OCI-LY7 (cell line): ENCODE results near the gene MSANTD1. TPM values are rescaled to one million over a fixed set of nuclear protein-coding genes. Genes with fewer than 3 reads are reported as not detected.

Experiments
- BruUV-seq: library from RNA; stranded (reverse); fragments of 400-500 nt; replicated peaks from 2 replicates; lab custom pipeline; 2021; lab: Mats Ljungman, UMichigan
- CTCF ChIA-PET: fragments of 300-600 bp; sonication (Branson Sonifier 250); formaldehyde crosslinking; loops from one replicate; lab custom pipeline; 2022; ENCODE audit warnings: antibody characterized with exemption; ENCODE audit not compliant: unreplicated experiment; lab: Charles Lee
- POLR2A ChIA-PET: fragments of 300-600 bp; sonication (Branson Sonifier 250); formaldehyde crosslinking; loops from one replicate; lab custom pipeline; 2022; ENCODE audit warnings: antibody characterized with exemption; lab: Charles Lee
- DNase-seq: peaks from one replicate; pipeline ENCODE4 v3.0.0-alpha.2; 2015; ENCODE audit warnings: low spot score
- H2AFZ ChIP-seq: fragments of 200-600 bp; sonication (generic), shearing (Covaris generic); 2 replicates; pipeline ENCODE4 v1.6.1; 2014; ENCODE audit warnings: mild to moderate bottlenecking, antibody characterized with exemption, low read length, moderate library complexity
- H3K27ac ChIP-seq: fragments of 200-600 bp; sonication (generic); 2 replicates; pipeline ENCODE4 v1.5.1; 2014; ENCODE audit warnings: mixed run types, low read depth, mild to moderate bottlenecking, moderate library complexity, low read length, inconsistent platforms; ENCODE audit not compliant: poor library complexity, severe bottlenecking
- H3K36me3 ChIP-seq: fragments of 200-600 bp; sonication (generic); 2 replicates; pipeline ENCODE4 v1.6.1; 2014; ENCODE audit warnings: mild to moderate bottlenecking, antibody characterized with exemption, low read length, moderate library complexity, mixed read lengths; ENCODE audit not compliant: insufficient read depth
- H3K4me1 ChIP-seq: fragments of 200-600 bp; sonication (generic); 2 replicates; pipeline ENCODE4 v1.5.1; 2014; ENCODE audit warnings: mild to moderate bottlenecking, low read length; ENCODE audit not compliant: insufficient read depth, poor library complexity, severe bottlenecking
- H3K4me2 ChIP-seq: fragments of 200-600 bp; sonication (generic); 2 replicates; pipeline ENCODE4 v1.6.1; 2014; ENCODE audit warnings: mild to moderate bottlenecking, low read length
- H3K4me3 ChIP-seq: fragments of 200-600 bp; sonication (generic); 2 replicates; pipeline ENCODE4 v1.5.1; 2014; ENCODE audit warnings: mild to moderate bottlenecking, low read depth, low read length; ENCODE audit not compliant: poor library complexity, severe bottlenecking
- H3K79me2 ChIP-seq: fragments of 200-600 bp; sonication (generic); 2 replicates; pipeline ENCODE4 v1.6.1; 2016; ENCODE audit warnings: low read depth, mild to moderate bottlenecking, low read length, moderate library complexity, mixed read lengths; ENCODE audit not compliant: insufficient read depth
- H3K9me2 ChIP-seq: fragments of 200-600 bp; sonication (generic); 2 replicates; pipeline ENCODE4 v1.6.1; 2016; ENCODE audit warnings: mild to moderate bottlenecking, low read length, mixed read lengths; ENCODE audit not compliant: insufficient read depth
- H3K9me3 ChIP-seq: fragments of 200-600 bp; sonication (generic); 2 replicates; pipeline ENCODE4 v1.6.1; 2014; ENCODE audit warnings: mild to moderate bottlenecking, mixed run types, low read length, mixed read lengths
- H4K20me1 ChIP-seq: fragments of 200-600 bp; sonication (generic); 2 replicates; pipeline ENCODE4 v1.6.1; 2014; ENCODE audit warnings: mild to moderate bottlenecking, antibody characterized with exemption, low read length, moderate library complexity, mixed read lengths; ENCODE audit not compliant: insufficient read depth
- CTCF ChIP-seq: fragments of 200-600 bp; sonication (generic); conservative IDR thresholded peaks from 2 replicates; pipeline ENCODE4 v1.5.1; 2014; ENCODE audit warnings: mild to moderate bottlenecking, antibody characterized with exemption, low read length, moderate library complexity, mixed read lengths
- EZH2phosphoT487 ChIP-seq: fragments of 200-600 bp; sonication (generic); IDR thresholded peaks from 2 replicates; pipeline ENCODE4 v1.6.1; 2018; ENCODE audit warnings: low read depth, borderline replicate concordance, mild to moderate bottlenecking, mixed run types, antibody characterized with exemption, low read length, moderate library complexity, mixed read lengths
- intact Hi-C: fragments of 100-400 bp; cut with micrococcal nuclease; formaldehyde crosslinking; loops from one replicate; pipeline ENCODE4 v1.10.0; 2022; ENCODE audit not compliant: unreplicated experiment
- total RNA-seq, 2 experiments: library from RNA; depleted of rRNA in 1 of 2; stranded (reverse); fragments of >200 nt in 1 of 2; shearing (Covaris generic) in 1 of 2; gene quantifications; 2 replicates each; pipeline ENCODE4 v1.2.3, GENCODE V29; 2014 to 2022

Gene MSANTD1
- total RNA-seq, 2 experiments from 2014 or later, result 0.13 to 1.0 TPM

GRCh38 chr4:3303923-3304710 lies 55.2 kb downstream of the MSANTD1 start:
- H3K9me3 ChIP-seq, result no peaks in the 10 kb centered on the region
- H2AFZ ChIP-seq, result peak overlapping the region; percentile 7; the same call in 1 of the 2 replicates
- no peaks in the 10 kb centered on the region for H3K79me2 ChIP-seq
- peaks cover 29% of the 10 kb centered on the region for H3K4me1 ChIP-seq
- no peak for TF ChIP-seq CTCF
- TF ChIP-seq EZH2phosphoT487, result no peak
- no peaks in the 10 kb centered on the region for H4K20me1 ChIP-seq
- no peaks in the 10 kb centered on the region for H3K9me2 ChIP-seq
- ChIA-PET POLR2A (no interaction called here), CTCF (no interaction called here)
- BruUV-seq, result no TSS peak
- intact Hi-C loops, result no loop called here
- H3K4me2 ChIP-seq, result no peak overlapping the region
- H3K4me3 ChIP-seq, result no peak overlapping the region
- H3K36me3 ChIP-seq, result no peaks in the 10 kb centered on the region
- H3K27ac ChIP-seq, result no peak overlapping the region
- no peak for DNase-seq

- H3K9me3 ChIP-seq, result no peaks in the 10 kb centered on the region
- no peaks in the 10 kb centered on the region for H3K79me2 ChIP-seq
- ChIA-PET CTCF (no interaction called here), POLR2A (no interaction called here)
- no peaks in the 10 kb centered on the region for H3K9me2 ChIP-seq
- no peak overlapping the region for H3K4me3 ChIP-seq
- H3K27ac ChIP-seq, result peak overlapping the region; percentile 12
- no peak for TF ChIP-seq EZH2phosphoT487
- TF ChIP-seq CTCF, result no peak
- no peak for DNase-seq
- no peaks in the 10 kb centered on the region for H4K20me1 ChIP-seq
- intact Hi-C loops, result no loop called here
- H2AFZ ChIP-seq, result peak overlapping the region; percentile 91
- no peaks in the 10 kb centered on the region for H3K36me3 ChIP-seq
- BruUV-seq, result no TSS peak
- H3K4me1 ChIP-seq, result peaks cover 29% of the 10 kb centered on the region
- peak overlapping the region; percentile 19; the same call in 1 of the 2 replicates for H3K4me2 ChIP-seq
Measured at GRCh38 chr4:3304831-3305609, 56.1 kb downstream of the MSANTD1 start.
